Measurements from ENCODE around the gene GNAQ. TPM values are rescaled to one million over a fixed set of nuclear protein-coding genes. Genes with fewer than 3 reads are reported as not detected.

GNAQ gene
- total and polyA plus RNA-seq, 2 of the 4 experiments (the other 2 are of a cell fraction) = 23.1 to 50.7 TPM

DNA sequence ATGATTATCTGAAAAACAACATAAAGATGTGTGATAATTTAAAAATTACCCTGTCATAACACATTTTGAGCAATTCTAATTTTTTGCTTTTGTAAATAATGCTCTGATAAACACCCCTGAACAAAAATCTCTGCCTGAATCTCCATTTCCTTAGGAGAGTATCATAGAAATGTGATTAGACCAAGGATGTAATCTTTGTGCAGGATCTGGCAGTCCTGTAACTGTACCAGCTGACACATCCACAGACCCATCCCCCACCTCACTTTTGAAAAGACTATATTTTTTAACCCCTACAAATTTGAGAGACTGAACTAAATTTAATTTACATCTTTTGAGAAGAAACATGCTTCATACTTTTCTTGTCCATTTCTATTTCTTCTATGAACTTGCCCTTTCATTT lies 101.7 kb downstream of the GNAQ start:
- no peak overlapping the region for H3K4ac ChIP-seq (ENCODE audit: low read depth, low read length)
- no peak overlapping the region for H3K18ac ChIP-seq (ENCODE audit: low read depth, low read length)
- H3K4me1 ChIP-seq (ENCODE audit: control insufficient read depth, insufficient read depth, low read length) = peaks cover 9% of the 10 kb centered on the region
- peaks cover 1% of the 10 kb centered on the region; the same call in 1 of the 2 replicates for H3K9me1 ChIP-seq (ENCODE audit: insufficient read depth, low read length)
- no peak overlapping the region for H4K91ac ChIP-seq (ENCODE audit: insufficient read depth, low read depth, low read length)
- no peak overlapping the region for H2AK9ac ChIP-seq (replicated peaks; ENCODE audit: low read depth, low read length, poor library complexity)
- no peak overlapping the region for H3K14ac ChIP-seq (replicated peaks; ENCODE audit: low read depth, low read length)
- TF ChIP-seq CEBPB (IDR thresholded peaks at IDR 0.05; ENCODE audit: low read depth, low read length) (no peak), MAZ (IDR thresholded peaks at IDR 0.05; ENCODE audit: borderline replicate concordance, low read depth, low read length) (no peak), ELK1 (IDR thresholded peaks at IDR 0.05; ENCODE audit: borderline replicate concordance, low read depth, low read length) (no peak), CTCF (conservative IDR thresholded peaks at IDR 0.05; ENCODE audit: low read depth, low read length) (no peak), POLR2A (IDR thresholded peaks at IDR 0.05; ENCODE audit: low read depth, low read length) (no peak), NFE2L2 (IDR thresholded peaks at IDR 0.05; ENCODE audit: low read depth, low read length) (no peak), FOS (IDR thresholded peaks at IDR 0.05; ENCODE audit: low read depth, low read length) (no peak)
- no peak overlapping the region for H3K23ac ChIP-seq (ENCODE audit: low read depth, low read length)
- H2BK120ac ChIP-seq (ENCODE audit: low read depth, low read length) = no peak overlapping the region
- intact Hi-C loops (cut with micrococcal nuclease) = no loop called here
- dilution Hi-C loops (cut with HindIII; ENCODE audit: low sequenced_read_pairs, unreplicated experiment) = no loop called here
- no peak overlapping the region for H2BK20ac ChIP-seq (ENCODE audit: low read depth, low read length)
- no peak overlapping the region for H3K56ac ChIP-seq (ENCODE audit: extremely low read depth, insufficient read depth, low read length)
- CTCF ChIA-PET = interaction anchor here (1.0 kb wide), 1 partner anchor 14 kb away, joined by 3 read pairs; no protein-coding TSS in a partner anchor
- no peak overlapping the region for H3K4me2 ChIP-seq (ENCODE audit: low read depth, low read length)
- in situ Hi-C loops (cut with MboI; ENCODE audit: low sequenced_read_pairs) = no loop called here
- no peak overlapping the region for H3K9ac ChIP-seq (ENCODE audit: low read depth, low read length)
- H2BK5ac ChIP-seq (ENCODE audit: low read depth, low read length, poor library complexity, severe bottlenecking) = no peak overlapping the region
- no peak overlapping the region for H2AK5ac ChIP-seq (ENCODE audit: low read depth, low read length)
- no peak overlapping the region for H3K27ac ChIP-seq (ENCODE audit: insufficient read depth, low read length)
- H3K79me1 ChIP-seq (ENCODE audit: low read depth in 1 of 2, low read length in 2 of 2) = peaks cover 23 to 45% of the 10 kb centered on the region in 2 experiments
- H4K8ac ChIP-seq (ENCODE audit: low read depth in 2 of 2, low read length in 2 of 2) = no peak overlapping the region
- no peak overlapping the region for H4K5ac ChIP-seq (ENCODE audit: low read depth, low read length)
- H3K36me3 ChIP-seq (ENCODE audit: control insufficient read depth, insufficient read depth, low read length) = no peaks in the 10 kb centered on the region
- H3K27me3 ChIP-seq (ENCODE audit: control insufficient read depth, insufficient read depth, low read length) = no peaks in the 10 kb centered on the region
- peaks cover 12% of the 10 kb centered on the region for H4K20me1 ChIP-seq (ENCODE audit: insufficient read depth, low read length)
- POLR2A ChIA-PET (ENCODE audit: unreplicated experiment) = no interaction called here
- no peak overlapping the region for H3K4me3 ChIP-seq (ENCODE audit: insufficient read depth, low read depth, low read length)
- BruUV-seq (replicated peaks) = no TSS peak
- H2BK15ac ChIP-seq (ENCODE audit: low read depth, low read length) = no peak overlapping the region
- no peak overlapping the region for H2AFZ ChIP-seq (replicated peaks; ENCODE audit: low read length, poor library complexity)
- no peak for DNase-seq
- ATAC-seq (ENCODE audit: low read depth) = no peak
- H3K9me3 ChIP-seq (ENCODE audit: control insufficient read depth, insufficient read depth, low read length) = no peaks in the 10 kb centered on the region

Data from IMR-90 (cell line).